ENCODE data around the gene MFN2.

MFN2 gene

GRCh38 chr1:11948822-11949458 lies 31.3 kb upstream of the MFN2 start:
- peaks cover 71% of the 10 kb centered on the region for H3K36me3 ChIP-seq (ENCODE audit: insufficient read depth, insufficient read length, low read length)
- no peak overlapping the region for H3K9ac ChIP-seq (ENCODE audit: insufficient read length, low read depth)
- no peak for TF ChIP-seq ZNF274 (IDR thresholded peaks at IDR 0.05; ENCODE audit: low read depth, low read length)
- no peak for TF ChIP-seq YY1 (IDR thresholded peaks at IDR 0.05; ENCODE audit: insufficient read depth, insufficient read length)
- TF ChIP-seq SUZ12 (IDR thresholded peaks at IDR 0.05; ENCODE audit: extremely low read depth, insufficient read depth, insufficient read length), result no peak
- no peak overlapping the region for H3K4me3 ChIP-seq (ENCODE audit: insufficient read length, low read depth)
- H3K4me1 ChIP-seq (ENCODE audit: insufficient read depth, insufficient read length), result no peaks in the 10 kb centered on the region
- DNase-seq (ENCODE audit: low read depth, low spot score), result no peak
- peaks cover 9% of the 10 kb centered on the region; the same call in 1 of the 2 replicates for H3K9me3 ChIP-seq (ENCODE audit: insufficient read depth, low read length)
- H3K27me3 ChIP-seq (ENCODE audit: insufficient read depth, insufficient read length), result no peaks in the 10 kb centered on the region

GRCh38 chr1:11951901-11952300 lies 28.3 kb upstream of the MFN2 start:
- Histone ChIP-seq H3K9ac (ENCODE audit: insufficient read length, low read depth) (no peak overlapping the region), H3K4me1 (ENCODE audit: insufficient read depth, insufficient read length) (no peaks in the 10 kb centered on the region), H3K9me3 (ENCODE audit: insufficient read depth, low read length) (peaks cover 4% of the 10 kb centered on the region; the same call in 1 of the 2 replicates), H3K36me3 (ENCODE audit: insufficient read depth, insufficient read length, low read length) (peaks cover 70% of the 10 kb centered on the region), H3K4me3 (ENCODE audit: insufficient read length, low read depth) (no peak overlapping the region), H3K27me3 (ENCODE audit: insufficient read depth, insufficient read length) (no peaks in the 10 kb centered on the region)
- TF ChIP-seq SUZ12 (IDR thresholded peaks at IDR 0.05; ENCODE audit: extremely low read depth, insufficient read depth, insufficient read length), result no peak
- no peak for DNase-seq (ENCODE audit: low read depth, low spot score)

- DNase-seq (ENCODE audit: low read depth, low spot score), result no peak
- H3K9me3 ChIP-seq (ENCODE audit: insufficient read depth, low read length), result peaks cover 4% of the 10 kb centered on the region; the same call in 1 of the 2 replicates
- no peak overlapping the region for H3K9ac ChIP-seq (ENCODE audit: insufficient read length, low read depth)
- H3K4me3 ChIP-seq (ENCODE audit: insufficient read length, low read depth), result no peak overlapping the region
- H3K4me1 ChIP-seq (ENCODE audit: insufficient read depth, insufficient read length), result no peaks in the 10 kb centered on the region
- peaks cover 76% of the 10 kb centered on the region for H3K36me3 ChIP-seq (ENCODE audit: insufficient read depth, insufficient read length, low read length)
- TF ChIP-seq YY1 (IDR thresholded peaks at IDR 0.05; ENCODE audit: insufficient read depth, insufficient read length) (no peak), SUZ12 (IDR thresholded peaks at IDR 0.05; ENCODE audit: extremely low read depth, insufficient read depth, insufficient read length) (no peak), ZNF274 (IDR thresholded peaks at IDR 0.05; ENCODE audit: low read depth, low read length) (no peak)
- no peaks in the 10 kb centered on the region for H3K27me3 ChIP-seq (ENCODE audit: insufficient read depth, insufficient read length)
Measured at GRCh38 chr1:11952455-11953109, 27.7 kb upstream of the MFN2 start.

DNA sequence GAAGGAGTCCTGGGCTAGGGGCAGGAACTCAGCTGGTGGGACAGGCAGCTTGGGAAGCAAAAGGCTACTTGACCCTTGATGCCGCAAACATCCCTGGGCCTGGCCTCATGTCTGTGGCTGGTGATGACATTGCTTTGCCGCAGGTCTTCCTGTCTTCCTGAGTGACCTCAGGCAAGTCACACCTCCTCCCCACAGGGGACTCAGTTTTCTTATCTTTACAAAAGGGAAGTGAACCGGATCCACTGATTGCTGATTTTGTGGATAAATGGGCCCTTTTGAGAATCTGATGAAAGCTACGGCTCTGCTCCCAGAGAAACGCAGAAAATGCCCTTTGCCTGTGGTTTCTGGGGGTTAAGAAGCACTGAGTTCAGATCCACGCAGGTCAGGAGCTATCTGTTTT lies 25.0 kb upstream of the MFN2 start:
- Histone ChIP-seq H3K9ac (ENCODE audit: insufficient read length, low read depth) (no peak overlapping the region), H3K4me3 (ENCODE audit: insufficient read length, low read depth) (no peak overlapping the region), H3K4me1 (ENCODE audit: insufficient read depth, insufficient read length) (no peaks in the 10 kb centered on the region), H3K36me3 (ENCODE audit: insufficient read depth, insufficient read length, low read length) (peaks cover 68% of the 10 kb centered on the region), H3K9me3 (ENCODE audit: insufficient read depth, low read length) (no peaks in the 10 kb centered on the region), H3K27me3 (ENCODE audit: insufficient read depth, insufficient read length) (no peaks in the 10 kb centered on the region)
- DNase-seq (ENCODE audit: low read depth, low spot score), result no peak
- TF ChIP-seq YY1 (IDR thresholded peaks at IDR 0.05; ENCODE audit: insufficient read depth, insufficient read length), result no peak
- no peak for TF ChIP-seq SUZ12 (IDR thresholded peaks at IDR 0.05; ENCODE audit: extremely low read depth, insufficient read depth, insufficient read length)
- TF ChIP-seq ZNF274 (IDR thresholded peaks at IDR 0.05; ENCODE audit: low read depth, low read length), result no peak

- Histone ChIP-seq H3K4me3 (ENCODE audit: insufficient read length, low read depth) (no peak overlapping the region), H3K9ac (ENCODE audit: insufficient read length, low read depth) (no peak overlapping the region), H3K27me3 (ENCODE audit: insufficient read depth, insufficient read length) (no peaks in the 10 kb centered on the region), H3K9me3 (ENCODE audit: insufficient read depth, low read length) (no peaks in the 10 kb centered on the region), H3K36me3 (ENCODE audit: insufficient read depth, insufficient read length, low read length) (peaks cover 61% of the 10 kb centered on the region), H3K4me1 (ENCODE audit: insufficient read depth, insufficient read length) (no peaks in the 10 kb centered on the region)
- no peak for DNase-seq (ENCODE audit: low read depth, low spot score)
- no peak for TF ChIP-seq ZNF274 (IDR thresholded peaks at IDR 0.05; ENCODE audit: low read depth, low read length)
- TF ChIP-seq SUZ12 (IDR thresholded peaks at IDR 0.05; ENCODE audit: extremely low read depth, insufficient read depth, insufficient read length), result no peak
- no peak for TF ChIP-seq YY1 (IDR thresholded peaks at IDR 0.05; ENCODE audit: insufficient read depth, insufficient read length)
Measured at GRCh38 chr1:11957398-11957797, 22.8 kb upstream of the MFN2 start.

GRCh38 chr1:11957897-11958296 lies 22.3 kb upstream of the MFN2 start:
- H3K4me3 ChIP-seq (ENCODE audit: insufficient read length, low read depth), result no peak overlapping the region
- H3K27me3 ChIP-seq (ENCODE audit: insufficient read depth, insufficient read length), result no peaks in the 10 kb centered on the region
- peaks cover 56% of the 10 kb centered on the region for H3K36me3 ChIP-seq (ENCODE audit: insufficient read depth, insufficient read length, low read length)
- H3K9ac ChIP-seq (ENCODE audit: insufficient read length, low read depth), result no peak overlapping the region
- no peak for DNase-seq (ENCODE audit: low read depth, low spot score)
- no peaks in the 10 kb centered on the region for H3K4me1 ChIP-seq (ENCODE audit: insufficient read depth, insufficient read length)
- TF ChIP-seq SUZ12 (IDR thresholded peaks at IDR 0.05; ENCODE audit: extremely low read depth, insufficient read depth, insufficient read length), result no peak
- TF ChIP-seq YY1 (IDR thresholded peaks at IDR 0.05; ENCODE audit: insufficient read depth, insufficient read length), result no peak
- TF ChIP-seq ZNF274 (IDR thresholded peaks at IDR 0.05; ENCODE audit: low read depth, low read length), result no peak
- H3K9me3 ChIP-seq (ENCODE audit: insufficient read depth, low read length), result no peaks in the 10 kb centered on the region

DNA sequence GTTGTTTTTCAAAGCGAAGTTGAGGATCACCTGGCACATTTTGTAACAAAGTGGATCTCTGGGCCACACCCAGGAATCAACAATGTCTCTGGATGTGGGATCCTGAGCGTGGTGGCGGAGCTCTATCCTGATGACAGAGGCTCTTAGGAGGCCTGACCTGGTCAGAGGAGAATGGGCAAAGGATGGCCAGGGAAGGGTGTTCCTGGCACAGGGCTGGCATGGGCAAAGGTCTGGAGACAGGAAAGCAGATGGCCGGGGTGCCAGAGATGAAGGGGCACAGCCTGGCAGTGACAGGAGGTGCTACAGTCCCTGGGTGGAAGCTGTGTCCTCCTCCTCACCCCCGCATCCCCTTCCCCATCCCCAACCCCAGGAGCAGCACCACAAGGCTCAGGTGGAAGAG lies 20.0 kb upstream of the MFN2 start:
- Histone ChIP-seq H3K27me3 (ENCODE audit: insufficient read depth, insufficient read length) (no peaks in the 10 kb centered on the region), H3K36me3 (ENCODE audit: insufficient read depth, insufficient read length, low read length) (peaks cover 63% of the 10 kb centered on the region)
- no peak for DNase-seq (ENCODE audit: low read depth, low spot score)

More for the DNA sequence above, 20.0 kb upstream of the MFN2 start:
- TF ChIP-seq SUZ12 (IDR thresholded peaks at IDR 0.05; ENCODE audit: extremely low read depth, insufficient read depth, insufficient read length), result no peak
- TF ChIP-seq YY1 (IDR thresholded peaks at IDR 0.05; ENCODE audit: insufficient read depth, insufficient read length), result no peak
- TF ChIP-seq ZNF274 (IDR thresholded peaks at IDR 0.05; ENCODE audit: low read depth, low read length), result no peak
- no peak overlapping the region for H3K9ac ChIP-seq (ENCODE audit: insufficient read length, low read depth)
- H3K4me3 ChIP-seq (ENCODE audit: insufficient read length, low read depth), result no peak overlapping the region
- no peaks in the 10 kb centered on the region for H3K9me3 ChIP-seq (ENCODE audit: insufficient read depth, low read length)
- no peaks in the 10 kb centered on the region for H3K4me1 ChIP-seq (ENCODE audit: insufficient read depth, insufficient read length)

All from NT2/D1 (cell line).